HG02981 (cell line): ENCODE data around the gene SEC16A.
A peak's percentile ranks its signal among the peaks of the same experiment; 100 is the strongest.

Source experiments
- ATAC-seq: cut with Tn5 transposase; IDR thresholded peaks from one replicate; pipeline ENCODE4 v1.9.1; 2021; ENCODE audit warnings: mild to moderate bottlenecking, moderate library complexity; ENCODE audit not compliant: unreplicated experiment

SEC16A gene

GRCh38 chr9:136442265-136442664 lies 40.6 kb downstream of the SEC16A start:
- ATAC-seq: no peak

DNA sequence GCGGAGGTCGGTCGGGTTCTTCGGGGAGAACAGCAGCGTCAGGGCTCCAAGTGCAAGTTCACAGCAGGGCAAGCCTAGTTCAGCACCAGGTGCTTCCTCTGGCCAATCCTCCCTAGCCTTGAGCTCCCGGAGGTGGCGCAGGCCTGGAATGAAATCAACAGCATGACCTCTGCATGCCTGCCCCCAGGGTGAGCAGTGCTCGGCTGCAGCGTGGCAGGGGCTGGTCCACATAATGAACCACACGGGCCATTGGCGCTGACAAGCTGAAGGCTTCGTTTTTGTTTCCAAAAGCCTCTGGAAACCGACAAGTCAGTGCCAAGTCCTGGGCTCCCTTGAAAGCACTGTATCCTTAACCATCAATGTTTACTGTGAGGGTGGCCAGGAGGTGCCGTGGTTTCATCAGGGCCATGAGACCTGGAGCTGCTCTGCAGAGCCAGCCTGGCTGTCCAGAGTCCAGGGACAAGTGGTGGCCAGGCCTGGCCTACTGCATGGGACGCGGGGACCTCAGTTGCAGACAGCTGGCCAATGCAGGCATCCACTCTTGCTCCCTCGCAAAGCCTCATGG lies 41.1 kb downstream of the SEC16A start:
- no peak for ATAC-seq

GRCh38 chr9:136441191-136441680 lies 41.6 kb downstream of the SEC16A start:
- no peak for ATAC-seq

GRCh38 chr9:136439481-136440408 lies 43.1 kb downstream of the SEC16A start, which contains the start of gene INPP5E:
INPP5E (minus strand) TSS chr9:136439845; CDS start chr9:136439419, 426 bp downstream.
- ATAC-seq: peak; percentile 59

- ATAC-seq: peak; percentile 40
Observed at GRCh38 chr9:136438548-136439480, 44.0 kb downstream of the SEC16A start.

GRCh38 chr9:136437839-136438547 lies 44.8 kb downstream of the SEC16A start:
- ATAC-seq: no peak

DNA sequence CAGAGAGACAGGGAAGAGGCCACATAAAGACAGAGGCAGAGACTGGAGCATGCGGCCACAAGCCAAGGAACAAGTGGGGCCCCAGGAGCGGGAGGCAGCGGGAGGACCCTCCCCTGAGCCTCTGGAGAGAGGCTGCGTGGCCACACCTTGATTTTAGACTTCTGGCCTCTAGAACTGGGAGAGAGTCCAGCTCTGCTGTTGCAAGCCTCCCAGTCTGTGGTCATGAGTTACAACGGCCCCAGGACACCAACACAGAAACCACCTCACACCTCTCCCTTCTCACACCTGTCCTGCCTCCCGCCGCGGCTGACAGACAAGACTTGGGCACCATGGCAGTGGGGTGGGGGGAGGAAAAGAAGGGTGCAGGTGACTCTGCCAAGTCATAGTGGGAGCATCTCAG lies 45.4 kb downstream of the SEC16A start:
- no peak for ATAC-seq

- ATAC-seq: no peak
Observed at GRCh38 chr9:136436055-136436634, 46.7 kb downstream of the SEC16A start.

GRCh38 chr9:136434580-136435169 lies 48.2 kb downstream of the SEC16A start:
- no peak for ATAC-seq

- no peak for ATAC-seq
Observed at GRCh38 chr9:136433849-136434579, 48.8 kb downstream of the SEC16A start.

GRCh38 chr9:136433043-136433715 lies 49.7 kb downstream of the SEC16A start:
- no peak for ATAC-seq

GRCh38 chr9:136432591-136432990 lies 50.2 kb downstream of the SEC16A start:
- ATAC-seq: no peak

- no peak for ATAC-seq
Observed at GRCh38 chr9:136431782-136432350, 51.0 kb downstream of the SEC16A start.

GRCh38 chr9:136430588-136431234 lies 52.1 kb downstream of the SEC16A start:
- no peak for ATAC-seq

GRCh38 chr9:136429683-136430491 lies 53.0 kb downstream of the SEC16A start:
- ATAC-seq: no peak

- ATAC-seq: no peak
Observed at GRCh38 chr9:136429075-136429628, 53.7 kb downstream of the SEC16A start.
